HEK293 (cell line): ENCODE measurements around the gene FAM229A.

Experiments
- ATF2 ChIP-seq: fragments of 450-650 bp; formaldehyde crosslinking; IDR thresholded peaks from 2 replicates; pipeline ENCODE4 v1.5.1; 2016; ENCODE audit warnings: missing biosample characterization, missing genetic modification characterization, low read depth
- BCL11A ChIP-seq: fragments of 450-650 bp; formaldehyde crosslinking; IDR thresholded peaks from 2 replicates; pipeline ENCODE4 v1.5.1; 2016; ENCODE audit warnings: low read depth, missing biosample characterization, missing genetic modification characterization
- CTCF ChIP-seq: fragments of 450-650 bp; formaldehyde crosslinking; IDR thresholded peaks from 2 replicates; pipeline ENCODE4 v1.5.1; 2016; ENCODE audit warnings: missing biosample characterization, missing genetic modification characterization
- GLIS1 ChIP-seq: fragments of 450-650 bp; formaldehyde crosslinking; IDR thresholded peaks from 2 replicates; pipeline ENCODE4 v1.5.1; 2016; ENCODE audit warnings: missing biosample characterization, missing genetic modification characterization
- MEIS1 ChIP-seq: sonication (generic); formaldehyde crosslinking; IDR thresholded peaks from 2 replicates; pipeline ENCODE4 v1.8.1; 2022; ENCODE audit warnings: missing genetic modification reagents, mild to moderate bottlenecking, borderline replicate concordance
- ZNF16 ChIP-seq: fragments of 450-650 bp; formaldehyde crosslinking; IDR thresholded peaks from 2 replicates; pipeline ENCODE4 v1.5.1; 2016; ENCODE audit warnings: low read depth, missing biosample characterization, missing genetic modification characterization
- ZNF391 ChIP-seq: fragments of 450-650 bp; formaldehyde crosslinking; IDR thresholded peaks from 2 replicates; pipeline ENCODE4 v1.5.1; 2016; ENCODE audit warnings: low read depth, missing biosample characterization, missing genetic modification characterization, borderline replicate concordance
- ZNF449 ChIP-seq: fragments of 450-650 bp; formaldehyde crosslinking; IDR thresholded peaks from 2 replicates; pipeline ENCODE4 v1.5.1; 2017; ENCODE audit warnings: missing biosample characterization, mild to moderate bottlenecking, missing genetic modification characterization, moderate library complexity
- ZNF514 ChIP-seq: fragments of 450-650 bp; formaldehyde crosslinking; IDR thresholded peaks from 2 replicates; pipeline ENCODE4 v1.5.1; 2016; ENCODE audit warnings: missing biosample characterization, missing genetic modification characterization
- ZNF76 ChIP-seq: fragments of 450-650 bp; formaldehyde crosslinking; IDR thresholded peaks from 2 replicates; pipeline ENCODE4; 2016; ENCODE audit warnings: low read depth, missing biosample characterization, missing genetic modification characterization, borderline replicate concordance
- TF ChIP-seq, protein P1 (sequence below): fragments of 450-650 bp; formaldehyde crosslinking; IDR thresholded peaks from 2 replicates; pipeline ENCODE4 v1.5.1; 2016; ENCODE audit warnings: missing biosample characterization, missing genetic modification characterization, borderline replicate concordance

DNA sequence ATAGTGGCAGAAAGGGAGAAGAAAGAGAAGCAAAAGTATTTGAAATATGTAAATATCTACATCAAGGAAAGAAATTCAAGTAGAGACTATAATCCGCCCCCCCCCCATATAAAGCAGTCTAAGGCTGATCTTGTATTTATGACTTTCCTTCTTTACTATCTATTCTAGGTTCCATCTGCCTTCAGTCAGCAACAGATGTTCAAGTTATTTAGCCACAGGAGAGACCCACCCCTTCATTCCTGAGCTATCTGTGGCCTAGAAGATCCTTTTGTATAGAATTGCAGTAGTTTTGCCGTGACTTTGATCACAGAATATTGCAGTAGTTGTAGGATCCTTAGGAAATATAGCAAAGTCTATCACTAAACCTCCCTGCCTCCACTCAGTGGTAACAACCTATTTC lies 42.7 kb upstream of the FAM229A start:
- TF ChIP-seq ZNF449 (tag by site-specific recombination) (no peak), GLIS1 (no peak), CTCF (no peak), MEIS1 (CRISPR knock-in tag) (no peak), BCL11A (tag by site-specific recombination) (no peak), ZNF16 (no peak), ZNF391 (no peak), ATF2 (no peak), ZNF76 (tag by site-specific recombination) (no peak), ZNF514 (tag by site-specific recombination) (no peak)
- TF ChIP-seq, protein P1, sequence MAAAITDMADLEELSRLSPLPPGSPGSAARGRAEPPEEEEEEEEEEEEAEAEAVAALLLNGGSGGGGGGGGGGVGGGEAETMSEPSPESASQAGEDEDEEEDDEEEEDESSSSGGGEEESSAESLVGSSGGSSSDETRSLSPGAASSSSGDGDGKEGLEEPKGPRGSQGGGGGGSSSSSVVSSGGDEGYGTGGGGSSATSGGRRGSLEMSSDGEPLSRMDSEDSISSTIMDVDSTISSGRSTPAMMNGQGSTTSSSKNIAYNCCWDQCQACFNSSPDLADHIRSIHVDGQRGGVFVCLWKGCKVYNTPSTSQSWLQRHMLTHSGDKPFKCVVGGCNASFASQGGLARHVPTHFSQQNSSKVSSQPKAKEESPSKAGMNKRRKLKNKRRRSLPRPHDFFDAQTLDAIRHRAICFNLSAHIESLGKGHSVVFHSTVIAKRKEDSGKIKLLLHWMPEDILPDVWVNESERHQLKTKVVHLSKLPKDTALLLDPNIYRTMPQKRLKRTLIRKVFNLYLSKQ (tag by site-specific recombination), result no peak
